Adrenal gland (tissue), 12 donors: ENCODE data around the gene MUC15. TPM values are rescaled to one million over a fixed set of nuclear protein-coding genes. Genes with fewer than 3 reads are reported as not detected.

ENCODE experiments used
- DNase-seq, 7 donors: peaks; one replicate each; pipeline ENCODE4 v3.0.0-alpha.2; 2019 to 2020
- H3K27ac ChIP-seq, 5 donors: fragments of 200-600 bp; sonication (generic) in 4 of 5; 1 replicate in 3 of 5; 2 replicates in 2 of 5; pipeline versions ENCODE4 v1.5.1 to v1.8.0; 2016 to 2020; ENCODE audit warnings: mild to moderate bottlenecking in 1 of 5
- H3K27me3 ChIP-seq: fragments of 200-600 bp; 2 replicates; pipeline ENCODE4 v1.8.0; 2021
- H3K36me3 ChIP-seq, 2 donors: fragments of 200-600 bp; replicated peaks in 1 of 2; 1 replicate in 1 of 2; 2 replicates in 1 of 2; pipeline versions ENCODE4 v1.5.1 to v1.8.0; 2018 to 2022
- H3K4me1 ChIP-seq, 2 donors: fragments of 200-600 bp; replicated peaks in 1 of 2; 1 replicate in 1 of 2; 2 replicates in 1 of 2; pipeline versions ENCODE4 v1.5.1 to v1.8.0; 2018 to 2021
- H3K4me3 ChIP-seq, 4 donors: fragments of 200-600 bp; sonication (generic) in 3 of 4; one replicate each; pipeline ENCODE4 v1.5.1; 2016 to 2018
- H3K9me3 ChIP-seq, 3 donors: fragments of 200-600 bp; sonication (generic) in 1 of 3; replicated peaks in 1 of 3; 1 replicate in 2 of 3; 2 replicates in 1 of 3; pipeline versions ENCODE4 v1.5.1 to v1.8.0; 2016 to 2021
- POLR2A ChIP-seq, 2 donors: fragments of 450-650 bp; IDR thresholded peaks; one replicate each; pipeline ENCODE4 v1.6.1; 2017; ENCODE audit warnings: antibody characterized with exemption in 2 of 2, mild to moderate bottlenecking in 2 of 2, moderate library complexity in 1 of 2
- WGBS, 4 donors: extraction: QIAGEN DNeasy Blood & Tissue Kit in 2 of 4; methylation state at CpG; one replicate each; pipeline versions ENCODE4 v1.1.5 to v1.1.7; 2013 to 2017; 5-methylcytosine and 5-hydroxymethylcytosine counted together
- intact Hi-C, 2 donors: fragments of 100-400 bp; cut with DNase I; formaldehyde crosslinking; loops; one replicate each; pipeline versions ENCODE4 v1.14.1 to v1.15.0; 2022 to 2023
- polyA plus RNA-seq, 3 donors: library from polyadenylated mRNA; stranded (reverse); fragments of 200-250 nt in 2 of 3; fragments of 350-450 nt in 1 of 3; fragmentation: Illumina TruSeq in 1 of 3; extraction: RNeasy Lipid Tissue Mini Kit (QIAGEN cat#74804) in 1 of 3; gene quantifications; one replicate each; pipeline ENCODE4 v1.2.3, GENCODE V29; 2013 to 2014
- total RNA-seq, 9 donors: library from RNA; depleted of rRNA in 4 of 9; stranded (reverse); fragments of >200 nt in 4 of 9; fragments of 120-200 nt in 1 of 9; fragmentation: NEBNext Ultra II Directional in 1 of 9; extraction: Animal tissue kit (Norgen Biotek cat#: 25700) in 1 of 9; gene quantifications; one replicate each; pipeline versions ENCODE4 v1.1.0 to v1.2.4, GENCODE V29; 2013 to 2023
- TF ChIP-seq, protein P1 (sequence below), 6 experiments: fragments of 450-650 bp in 4 of 6; fragments of 200-600 bp in 2 of 6; sonication (generic) in 1 of 6; IDR thresholded peaks; 1 replicate in 5 of 6; 2 replicates in 1 of 6; pipeline versions ENCODE4 v1.5.1 to v1.8.0; 2016 to 2021; ENCODE audit warnings: antibody characterized with exemption in 6 of 6, mild to moderate bottlenecking in 2 of 6, moderate library complexity in 1 of 6
- donor health status: healthy with polysubstance abuse.
- donor health status: Bipolar disorder and iron deficiency.
- donor health status: DM: yes; HTN: yes; CAD: no.
- donor health status: DM: no; HTN: no; CAD: no.
- donor health status: DM: no; HTN: no; CAD: no.
- donor health status: DM: yes; HTN: yes; CAD: no.

The MUC15 gene
- total and polyA plus RNA-seq, 12 donors: 0.07 to 0.95 (median 0.32) TPM; not detected in 7

DNA sequence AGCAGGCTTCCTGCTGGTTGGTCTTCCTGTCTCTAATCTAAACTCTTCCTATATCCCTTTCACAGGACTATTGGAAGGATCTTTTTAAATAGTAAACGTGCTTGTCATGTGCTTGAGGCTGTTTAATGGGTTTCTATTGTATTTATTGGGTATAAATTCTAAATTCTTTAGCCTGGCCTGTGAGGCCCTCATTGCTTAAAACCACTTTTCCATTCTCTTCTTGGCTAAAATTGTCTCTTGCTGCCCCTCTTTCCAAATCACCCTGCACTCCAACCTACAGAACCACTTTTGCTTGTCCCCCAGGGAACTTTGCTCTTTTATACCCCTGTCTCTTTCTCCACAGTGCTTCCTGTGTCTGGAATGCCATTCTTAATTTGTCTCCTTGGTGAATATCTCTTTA, 46.4 kb upstream of the MUC15 start:
- no peak for DNase-seq
- intact Hi-C loops: no loop called here
- H3K27me3 ChIP-seq: no peaks in the 10 kb centered on the region
- no peak overlapping the region for H3K4me3 ChIP-seq
- no peaks in the 10 kb centered on the region for H3K4me1 ChIP-seq
- WGBS, 4 donors: 16 to 46% (median 31%) methylated on average over 1 of the region's 1 CpG
- no peak overlapping the region for H3K27ac ChIP-seq
- H3K9me3 ChIP-seq: no peaks in the 10 kb centered on the region
- TF ChIP-seq POLR2A (IDR thresholded peaks at IDR 0.05): no peak
- TF ChIP-seq, protein P1, sequence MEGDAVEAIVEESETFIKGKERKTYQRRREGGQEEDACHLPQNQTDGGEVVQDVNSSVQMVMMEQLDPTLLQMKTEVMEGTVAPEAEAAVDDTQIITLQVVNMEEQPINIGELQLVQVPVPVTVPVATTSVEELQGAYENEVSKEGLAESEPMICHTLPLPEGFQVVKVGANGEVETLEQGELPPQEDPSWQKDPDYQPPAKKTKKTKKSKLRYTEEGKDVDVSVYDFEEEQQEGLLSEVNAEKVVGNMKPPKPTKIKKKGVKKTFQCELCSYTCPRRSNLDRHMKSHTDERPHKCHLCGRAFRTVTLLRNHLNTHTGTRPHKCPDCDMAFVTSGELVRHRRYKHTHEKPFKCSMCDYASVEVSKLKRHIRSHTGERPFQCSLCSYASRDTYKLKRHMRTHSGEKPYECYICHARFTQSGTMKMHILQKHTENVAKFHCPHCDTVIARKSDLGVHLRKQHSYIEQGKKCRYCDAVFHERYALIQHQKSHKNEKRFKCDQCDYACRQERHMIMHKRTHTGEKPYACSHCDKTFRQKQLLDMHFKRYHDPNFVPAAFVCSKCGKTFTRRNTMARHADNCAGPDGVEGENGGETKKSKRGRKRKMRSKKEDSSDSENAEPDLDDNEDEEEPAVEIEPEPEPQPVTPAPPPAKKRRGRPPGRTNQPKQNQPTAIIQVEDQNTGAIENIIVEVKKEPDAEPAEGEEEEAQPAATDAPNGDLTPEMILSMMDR (IDR thresholded peaks at IDR 0.05): no peak
- H3K36me3 ChIP-seq: no peaks in the 10 kb centered on the region

DNA sequence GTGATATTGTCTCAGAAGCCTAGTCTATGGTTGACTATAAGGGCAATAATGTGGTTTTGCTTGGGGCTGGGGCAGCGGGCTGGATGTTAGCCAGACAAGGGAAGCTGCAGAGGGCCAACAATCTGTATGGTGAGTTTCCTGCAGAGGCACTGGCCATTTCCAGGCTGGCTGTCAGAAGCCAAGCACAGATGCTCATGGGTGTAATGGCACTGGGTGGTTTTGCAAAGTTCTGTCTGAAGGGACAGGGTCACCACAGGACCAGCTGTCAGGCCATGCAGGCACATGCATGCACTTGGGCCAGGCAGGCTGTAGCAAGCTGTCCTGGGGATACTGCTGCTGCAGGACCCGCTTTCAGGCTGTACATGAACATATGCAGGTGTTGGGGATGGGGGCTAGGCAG, 41.7 kb upstream of the MUC15 start:
- H3K27ac ChIP-seq: no peak overlapping the region
- intact Hi-C loops: no loop called here
- DNase-seq: no peak

DNA sequence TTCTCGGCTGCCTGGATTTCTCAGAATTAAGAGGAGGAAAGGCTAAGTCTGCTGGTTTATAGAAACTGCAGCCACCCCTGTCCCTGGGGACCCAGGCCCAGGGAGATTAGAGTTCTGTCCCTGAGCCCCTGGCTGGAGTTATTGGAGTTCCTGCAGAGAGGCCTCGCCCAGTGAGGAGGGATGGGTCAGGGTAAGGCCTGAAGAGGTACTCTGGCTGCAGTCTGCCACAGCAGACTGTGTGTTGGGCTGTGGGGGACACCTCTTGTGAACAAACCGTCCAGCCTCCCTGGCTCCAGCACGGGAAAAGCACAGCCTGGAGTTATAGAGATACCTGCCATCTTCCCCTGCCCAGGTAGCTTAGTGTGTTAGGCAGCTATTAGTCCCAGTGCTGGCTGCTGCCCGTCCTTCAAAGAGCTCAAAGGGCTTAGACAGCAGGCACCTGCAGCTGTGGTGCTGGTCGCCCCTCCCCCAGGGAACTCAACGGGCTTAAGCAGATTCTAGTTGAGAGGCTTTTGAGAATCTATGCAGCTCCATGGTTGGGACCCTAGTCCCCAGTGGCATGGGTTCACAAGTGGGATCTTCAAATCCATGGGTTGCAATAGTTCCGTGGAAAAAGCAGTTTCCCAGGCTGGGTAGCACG, 36.6 kb upstream of the MUC15 start:
- 42 to 78% (median 70%) methylated on average over 2 to 9 of the region's 9 CpGs for WGBS, 4 donors
- H3K4me3 ChIP-seq: no peak overlapping the region
- no peaks in the 10 kb centered on the region for H3K36me3 ChIP-seq
- no peaks in the 10 kb centered on the region for H3K27me3 ChIP-seq
- intact Hi-C loops: no loop called here
- no peaks in the 10 kb centered on the region for H3K9me3 ChIP-seq
- TF ChIP-seq POLR2A (IDR thresholded peaks at IDR 0.05): no peak
- TF ChIP-seq, protein P1 (IDR thresholded peaks at IDR 0.05): no peak
- no peak for DNase-seq
- H3K27ac ChIP-seq: no peak overlapping the region
- no peaks in the 10 kb centered on the region for H3K4me1 ChIP-seq

More for the DNA sequence above, 41.7 kb upstream of the MUC15 start:
- no peak overlapping the region for H3K4me3 ChIP-seq
- H3K27me3 ChIP-seq: no peaks in the 10 kb centered on the region
- H3K36me3 ChIP-seq: no peaks in the 10 kb centered on the region
- no peaks in the 10 kb centered on the region for H3K9me3 ChIP-seq
- 49 to 92% (median 82%) methylated on average over 1 to 2 of the region's 2 CpGs for WGBS, 4 donors
- no peaks in the 10 kb centered on the region for H3K4me1 ChIP-seq
- no peak for TF ChIP-seq POLR2A (IDR thresholded peaks at IDR 0.05)
- TF ChIP-seq, protein P1 (IDR thresholded peaks at IDR 0.05): no peak

DNA sequence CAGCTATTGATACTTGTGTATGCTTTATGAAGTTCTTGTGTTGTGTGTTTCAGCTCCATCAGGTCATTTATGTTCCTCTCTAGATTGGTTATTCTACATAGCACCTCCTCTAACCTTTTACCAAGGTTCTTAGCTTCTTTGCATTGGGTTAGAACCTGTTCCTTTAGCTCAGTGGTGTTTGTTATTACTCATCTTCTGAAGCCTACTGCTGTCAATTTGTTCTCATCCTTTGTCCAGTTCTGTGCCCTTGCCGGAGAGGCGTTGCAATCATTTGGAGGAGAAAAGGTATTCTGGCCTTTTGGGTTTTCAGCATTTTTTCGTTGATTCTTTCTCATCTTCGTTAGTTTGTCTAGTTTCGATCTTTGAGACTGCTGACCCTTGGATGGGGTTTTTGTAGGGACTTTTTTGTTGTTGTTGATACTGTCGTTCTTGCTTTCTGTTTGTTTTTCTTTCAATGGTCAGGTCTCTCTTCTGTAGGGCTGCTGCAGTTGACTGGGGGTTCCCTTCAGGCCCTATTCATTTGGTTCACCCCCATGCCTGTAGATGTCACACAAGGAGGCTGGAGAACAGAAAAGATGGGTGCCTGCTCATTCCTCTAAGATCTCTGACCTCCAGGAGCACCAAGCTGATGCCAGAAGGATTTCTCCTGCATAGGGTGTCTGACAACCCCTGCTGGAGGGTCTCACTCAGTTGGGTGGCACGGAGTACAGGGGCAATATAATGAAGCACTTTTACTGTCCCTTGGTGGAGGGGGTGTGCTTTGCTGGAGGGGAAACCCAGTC, 35.9 kb upstream of the MUC15 start:
- WGBS, 4 donors: 66 to 86% (median 77%) methylated on average over 7 of the region's 7 CpGs
- no peak for DNase-seq
- Histone ChIP-seq H3K9me3 (no peaks in the 10 kb centered on the region), H3K27ac (no peak overlapping the region), H3K4me1 (no peaks in the 10 kb centered on the region), H3K4me3 (no peak overlapping the region), H3K36me3 (no peaks in the 10 kb centered on the region), H3K27me3 (no peaks in the 10 kb centered on the region)
- intact Hi-C loops: no loop called here
- TF ChIP-seq, protein P1 (IDR thresholded peaks at IDR 0.05): no peak
- no peak for TF ChIP-seq POLR2A (IDR thresholded peaks at IDR 0.05)
